Neural cell (in vitro differentiated cells): ENCODE data around the gene CCDC158.

Experiments
- CTCF ChIP-seq: fragments of 450-650 bp; IDR thresholded peaks from 2 replicates; pipeline ENCODE4 v1.5.1; 2014; ENCODE audit warnings: antibody characterized with exemption, mild to moderate bottlenecking, moderate library complexity; ENCODE audit not compliant: poor library complexity, severe bottlenecking
- EP300 ChIP-seq: fragments of 450-650 bp; conservative IDR thresholded peaks from 2 replicates; pipeline ENCODE4 v1.6.1; 2014; ENCODE audit warnings: antibody characterized with exemption, mild to moderate bottlenecking, moderate library complexity; ENCODE audit not compliant: poor library complexity, severe bottlenecking
- EZH2 ChIP-seq: fragments of 200-600, 300-800 bp; shearing (Covaris generic), sonication (generic); IDR thresholded peaks from 2 replicates; pipeline ENCODE4 v1.6.1; 2014; ENCODE audit warnings: antibody characterized with exemption, low read length, borderline replicate concordance, mild to moderate bottlenecking; ENCODE audit not compliant: insufficient read depth, poor library complexity, severe bottlenecking
- MXI1 ChIP-seq: fragments of 450-650 bp; conservative IDR thresholded peaks from 2 replicates; pipeline ENCODE4 v1.6.1; 2014; ENCODE audit warnings: antibody characterized with exemption, mild to moderate bottlenecking; ENCODE audit not compliant: poor library complexity, severe bottlenecking
- POLR2AphosphoS5 ChIP-seq: IDR thresholded peaks from 2 replicates; pipeline ENCODE4 v1.6.1; 2012
- SMC3 ChIP-seq: fragments of 450-650 bp; conservative IDR thresholded peaks from 2 replicates; pipeline ENCODE4 v1.6.1; 2014; ENCODE audit warnings: antibody characterized with exemption, mild to moderate bottlenecking, moderate library complexity; ENCODE audit not compliant: poor library complexity
- TF ChIP-seq, protein P1 (sequence below): IDR thresholded peaks from 2 replicates; pipeline ENCODE4 v1.6.1; 2012; ENCODE audit warnings: borderline replicate concordance

DNA sequence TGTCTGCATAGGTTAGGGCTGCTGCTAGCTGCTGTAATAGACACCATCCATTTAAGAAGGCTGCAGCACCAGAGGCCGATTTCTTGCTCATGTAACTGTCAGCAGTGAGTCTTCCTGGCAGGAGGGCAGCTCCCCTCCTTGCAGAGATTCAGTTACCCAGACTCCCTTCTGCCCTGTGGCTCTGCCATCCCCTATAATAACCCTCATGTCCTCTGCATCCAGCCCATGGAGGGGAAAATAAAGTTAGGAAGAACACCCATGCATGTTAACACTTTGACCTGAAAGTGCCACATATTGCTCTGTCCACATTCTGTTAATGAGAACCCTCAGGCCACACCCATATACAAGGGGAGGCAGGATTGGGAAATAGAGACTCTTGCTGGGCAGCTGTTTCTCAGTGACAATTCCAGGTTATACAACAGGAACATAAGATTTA, 109.0 kb downstream of the CCDC158 start:
- TF ChIP-seq POLR2AphosphoS5 (no peak), CTCF (no peak), MXI1 (no peak), EP300 (no peak), SMC3 (no peak), EZH2 (no peak)
- TF ChIP-seq, protein P1, sequence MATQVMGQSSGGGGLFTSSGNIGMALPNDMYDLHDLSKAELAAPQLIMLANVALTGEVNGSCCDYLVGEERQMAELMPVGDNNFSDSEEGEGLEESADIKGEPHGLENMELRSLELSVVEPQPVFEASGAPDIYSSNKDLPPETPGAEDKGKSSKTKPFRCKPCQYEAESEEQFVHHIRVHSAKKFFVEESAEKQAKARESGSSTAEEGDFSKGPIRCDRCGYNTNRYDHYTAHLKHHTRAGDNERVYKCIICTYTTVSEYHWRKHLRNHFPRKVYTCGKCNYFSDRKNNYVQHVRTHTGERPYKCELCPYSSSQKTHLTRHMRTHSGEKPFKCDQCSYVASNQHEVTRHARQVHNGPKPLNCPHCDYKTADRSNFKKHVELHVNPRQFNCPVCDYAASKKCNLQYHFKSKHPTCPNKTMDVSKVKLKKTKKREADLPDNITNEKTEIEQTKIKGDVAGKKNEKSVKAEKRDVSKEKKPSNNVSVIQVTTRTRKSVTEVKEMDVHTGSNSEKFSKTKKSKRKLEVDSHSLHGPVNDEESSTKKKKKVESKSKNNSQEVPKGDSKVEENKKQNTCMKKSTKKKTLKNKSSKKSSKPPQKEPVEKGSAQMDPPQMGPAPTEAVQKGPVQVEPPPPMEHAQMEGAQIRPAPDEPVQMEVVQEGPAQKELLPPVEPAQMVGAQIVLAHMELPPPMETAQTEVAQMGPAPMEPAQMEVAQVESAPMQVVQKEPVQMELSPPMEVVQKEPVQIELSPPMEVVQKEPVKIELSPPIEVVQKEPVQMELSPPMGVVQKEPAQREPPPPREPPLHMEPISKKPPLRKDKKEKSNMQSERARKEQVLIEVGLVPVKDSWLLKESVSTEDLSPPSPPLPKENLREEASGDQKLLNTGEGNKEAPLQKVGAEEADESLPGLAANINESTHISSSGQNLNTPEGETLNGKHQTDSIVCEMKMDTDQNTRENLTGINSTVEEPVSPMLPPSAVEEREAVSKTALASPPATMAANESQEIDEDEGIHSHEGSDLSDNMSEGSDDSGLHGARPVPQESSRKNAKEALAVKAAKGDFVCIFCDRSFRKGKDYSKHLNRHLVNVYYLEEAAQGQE, result no peak
